HG03558 (cell line): Measurements from ENCODE around the gene SPAG17.

Experiments used
- ATAC-seq: cut with Tn5 transposase; IDR thresholded peaks from one replicate; pipeline ENCODE4 v1.9.1; 2021; ENCODE audit warnings: moderate number of reproducible peaks; ENCODE audit not compliant: unreplicated experiment; ENCODE audit errors: extremely low read depth

Gene SPAG17

DNA sequence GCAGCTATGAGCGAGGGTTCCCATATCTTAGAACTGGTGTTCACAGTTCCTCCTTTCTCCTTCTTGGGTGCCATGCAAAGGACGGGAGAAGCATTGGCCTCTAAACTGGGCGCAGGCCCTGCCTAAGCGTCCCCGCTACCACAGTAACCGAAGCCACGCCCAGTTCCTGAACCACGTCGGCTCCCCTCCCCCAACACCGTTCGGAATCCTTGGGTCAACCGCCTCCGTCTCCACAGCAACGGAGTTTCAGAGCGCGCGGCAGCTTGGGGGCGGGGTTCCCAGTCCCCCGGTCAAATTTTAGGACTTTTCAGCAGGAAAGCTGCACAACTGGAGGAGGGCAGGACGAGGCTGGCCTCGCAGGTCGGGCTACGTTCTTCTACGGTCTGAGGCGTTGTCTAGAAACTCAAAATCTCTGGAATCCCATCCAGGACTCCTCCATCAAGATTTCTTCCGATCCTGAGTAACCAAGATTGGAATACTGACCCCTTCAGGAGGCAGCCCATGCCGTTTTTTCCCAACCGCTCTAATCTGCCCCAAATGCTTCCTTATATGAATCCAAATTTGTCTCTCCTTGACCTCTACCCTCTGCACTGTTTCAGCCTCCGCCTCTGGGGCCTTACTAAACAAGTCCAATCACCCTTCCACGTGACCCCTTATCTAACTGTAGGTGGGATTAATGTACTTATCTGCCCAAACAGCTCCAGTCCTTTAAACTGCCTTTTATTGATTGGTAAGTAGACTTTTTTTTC, at the start of gene SPAG17:
Gene SPAG17 (minus strand): TSS at position 145 of the 749 bp plus-strand sequence. CDS start 71 bp downstream, at position 74.
- ATAC-seq = no peak

DNA sequence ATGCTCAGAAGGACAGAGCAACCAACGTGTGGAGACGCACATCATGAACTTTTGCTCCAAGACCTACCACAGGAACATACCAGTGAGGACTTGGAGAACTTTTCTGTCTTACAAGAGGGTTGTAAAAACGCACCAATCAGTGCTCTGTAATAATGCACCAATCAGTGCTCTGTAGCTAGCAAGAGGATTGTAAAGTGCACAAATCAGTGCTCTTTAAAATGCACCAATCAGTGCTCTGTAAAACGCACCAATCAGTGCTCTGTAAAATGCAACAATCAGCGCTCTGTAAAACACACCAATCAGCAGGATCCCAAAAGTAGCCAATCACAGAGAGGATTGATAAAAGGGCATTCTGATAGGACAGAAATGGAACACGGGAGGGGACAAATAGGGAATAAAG, 40.4 kb upstream of the SPAG17 start:
- no peak for ATAC-seq

DNA sequence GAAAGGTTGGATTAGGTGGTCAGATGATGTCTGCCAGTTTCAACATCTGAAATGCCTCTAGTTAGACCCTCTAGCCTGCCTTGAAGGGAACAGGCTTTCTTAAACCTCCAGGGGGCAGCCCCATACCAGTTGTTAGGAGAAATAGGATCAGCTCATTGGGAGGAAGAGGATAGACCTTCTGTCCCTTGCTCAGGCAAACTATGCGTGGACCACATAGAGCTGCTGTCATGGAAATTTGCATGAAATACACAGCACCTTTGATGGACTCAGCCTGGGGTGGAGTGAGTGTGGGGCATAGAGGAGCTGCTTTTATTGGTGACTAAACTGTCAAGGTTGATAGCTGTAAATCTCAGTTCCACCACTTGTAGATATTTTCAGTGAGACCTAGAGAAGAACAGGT, 38.4 kb upstream of the SPAG17 start:
- ATAC-seq = no peak

DNA sequence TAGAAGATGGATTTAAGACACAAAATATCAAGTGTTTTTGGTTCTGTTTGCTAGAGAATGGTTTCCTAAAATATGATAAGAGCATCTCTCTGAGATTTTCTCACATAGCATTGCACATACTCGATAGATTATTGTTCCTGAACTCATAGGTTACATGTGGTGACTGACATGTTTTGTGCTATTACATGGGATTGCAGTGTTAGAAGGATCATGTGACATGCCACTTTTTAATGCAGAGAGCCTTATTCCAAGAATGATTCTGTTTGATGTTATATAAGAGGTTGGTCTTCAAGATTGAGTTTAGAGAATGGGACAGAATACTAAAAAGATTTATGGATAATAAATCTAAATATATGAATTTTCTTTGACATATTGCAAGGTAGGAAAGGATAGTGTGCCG, 34.4 kb upstream of the SPAG17 start:
- no peak for ATAC-seq

DNA sequence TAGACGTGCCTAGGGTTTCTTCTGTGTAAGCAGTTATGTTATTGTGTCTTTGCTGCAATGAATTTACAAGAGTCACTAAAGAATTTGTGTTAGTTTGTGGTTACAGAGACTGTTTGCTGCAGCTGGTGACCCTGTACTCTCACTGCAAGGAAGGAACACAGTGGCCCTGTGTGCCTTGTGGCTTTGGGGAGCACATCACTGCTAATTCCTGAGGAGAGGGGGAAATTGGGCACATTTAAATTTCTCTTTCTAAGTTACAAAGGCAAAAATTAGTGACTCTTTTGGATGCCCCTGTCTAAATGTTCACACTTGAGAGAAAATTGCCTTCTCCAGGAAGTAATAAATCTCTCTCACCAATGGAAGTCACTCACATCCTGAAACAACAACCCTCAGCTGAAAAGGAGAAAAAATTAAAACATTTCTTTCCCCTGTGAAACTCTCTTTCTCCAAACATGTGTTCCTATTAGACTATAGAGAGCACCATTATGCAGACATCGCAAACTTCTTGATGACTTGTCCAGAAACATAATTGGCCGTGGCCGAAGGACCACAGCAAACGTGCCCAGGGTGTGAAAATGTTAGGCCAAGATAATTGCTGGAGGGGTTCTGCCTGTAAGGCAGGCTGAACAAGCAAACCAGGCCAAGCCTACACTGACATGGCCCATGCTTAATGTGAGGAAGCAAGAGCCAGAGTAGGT, 32.3 kb upstream of the SPAG17 start:
- ATAC-seq = no peak

DNA sequence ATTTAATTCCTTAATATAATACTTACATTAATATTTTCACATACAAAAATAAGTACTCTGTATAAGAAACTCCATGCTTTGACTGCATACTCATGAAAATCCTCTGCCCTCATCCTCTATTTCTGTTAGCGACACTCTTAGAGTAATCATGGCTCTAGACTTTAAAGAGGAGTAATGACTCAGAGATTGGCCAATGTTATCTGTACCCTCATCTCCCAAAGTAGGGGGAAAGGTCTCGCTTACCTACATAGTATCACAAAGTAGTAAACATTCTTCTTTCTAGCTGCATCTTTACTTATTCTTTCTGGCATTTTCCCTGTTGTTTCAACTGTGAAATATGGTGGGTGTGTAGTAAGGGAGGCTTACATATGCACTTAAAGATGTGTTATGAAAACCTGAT, 29.8 kb upstream of the SPAG17 start:
- no peak for ATAC-seq

DNA sequence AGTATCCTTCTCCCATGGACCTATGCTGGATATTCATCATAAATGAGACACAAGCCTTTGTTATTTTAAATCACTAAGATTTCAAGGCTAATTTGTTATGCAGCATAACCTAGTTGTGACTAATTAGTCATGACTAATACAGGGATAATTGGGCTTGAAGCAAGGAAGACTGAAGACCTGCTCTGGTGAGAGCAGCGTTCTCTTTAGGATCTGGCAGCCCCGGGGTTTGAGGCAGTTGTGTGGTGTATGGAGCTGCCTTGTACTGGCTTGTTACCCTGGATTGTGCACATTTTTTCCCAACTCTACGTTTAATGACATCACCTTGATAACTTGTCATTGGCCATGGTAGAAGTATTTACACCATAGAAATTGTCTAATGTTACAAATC, 25.7 kb upstream of the SPAG17 start:
- ATAC-seq = no peak

DNA sequence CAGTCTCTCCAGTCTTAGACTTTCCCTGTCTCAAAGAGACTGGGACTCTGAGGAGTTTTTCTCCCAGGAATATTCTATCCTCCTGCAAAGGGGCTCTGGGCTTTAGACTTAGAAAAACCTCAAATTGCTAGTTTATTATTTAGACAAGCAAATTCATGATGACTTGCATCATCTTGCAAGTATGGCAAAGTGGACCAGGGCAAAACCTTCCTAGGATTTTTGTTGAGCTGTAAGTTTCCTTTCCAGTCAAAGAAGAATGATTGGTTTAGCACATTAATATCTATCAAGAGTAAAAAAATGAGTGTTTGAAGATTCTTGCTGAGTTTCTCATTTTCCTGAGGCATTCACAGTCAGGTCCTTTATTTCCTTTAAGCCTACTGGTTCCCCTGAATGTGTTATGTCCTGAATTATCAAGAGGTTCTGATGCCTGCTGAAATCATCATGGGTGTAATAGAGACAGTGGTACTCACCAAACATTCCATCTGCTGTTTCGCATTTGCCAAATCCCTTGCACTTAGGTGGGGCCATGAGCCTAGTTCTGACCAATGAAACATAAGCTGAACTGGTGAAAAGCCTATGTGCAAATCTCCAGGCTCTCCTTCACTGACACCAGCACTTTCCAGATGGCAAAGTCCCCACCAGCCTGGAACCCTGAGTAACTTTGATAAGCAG, 25.2 kb upstream of the SPAG17 start:
- ATAC-seq = no peak

DNA sequence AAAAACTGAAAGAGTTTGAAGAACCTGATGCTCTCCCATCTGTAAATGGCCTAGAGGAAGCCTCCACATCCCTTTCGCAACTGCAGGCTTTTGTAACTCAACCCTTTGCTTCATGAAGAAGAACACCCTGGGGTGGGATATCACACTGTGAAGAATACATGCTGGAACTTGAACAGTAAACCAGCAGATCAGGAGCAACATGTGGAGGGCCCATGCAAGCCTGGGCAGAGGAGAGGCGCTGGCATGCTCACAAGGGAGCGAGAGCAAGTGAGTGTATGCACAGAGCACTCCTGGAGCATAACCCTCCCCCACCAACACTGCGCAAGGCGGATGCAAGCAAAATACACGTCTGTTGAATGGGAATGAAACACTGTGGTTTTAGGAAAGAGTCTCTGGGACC, 24.6 kb upstream of the SPAG17 start:
- ATAC-seq = no peak

DNA sequence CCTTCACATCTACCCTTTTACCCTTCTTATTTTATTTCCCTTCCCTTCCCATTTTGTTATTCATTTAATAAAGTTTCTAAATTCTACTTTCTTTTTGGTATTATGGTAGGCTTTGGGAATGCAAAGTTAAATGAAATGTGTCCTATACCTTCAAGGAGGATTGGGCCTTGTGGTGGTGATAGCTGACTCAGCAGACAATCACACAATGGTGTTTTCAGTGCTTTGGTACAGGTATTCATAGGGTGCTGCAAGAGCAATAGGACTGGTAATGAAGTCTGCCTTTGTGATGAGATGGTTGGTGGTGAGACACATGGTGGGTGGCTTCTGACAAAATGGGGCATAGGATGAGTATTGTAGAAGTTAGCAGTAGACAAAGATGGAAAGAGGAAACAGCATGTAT, 21.9 kb upstream of the SPAG17 start:
- ATAC-seq = no peak

DNA sequence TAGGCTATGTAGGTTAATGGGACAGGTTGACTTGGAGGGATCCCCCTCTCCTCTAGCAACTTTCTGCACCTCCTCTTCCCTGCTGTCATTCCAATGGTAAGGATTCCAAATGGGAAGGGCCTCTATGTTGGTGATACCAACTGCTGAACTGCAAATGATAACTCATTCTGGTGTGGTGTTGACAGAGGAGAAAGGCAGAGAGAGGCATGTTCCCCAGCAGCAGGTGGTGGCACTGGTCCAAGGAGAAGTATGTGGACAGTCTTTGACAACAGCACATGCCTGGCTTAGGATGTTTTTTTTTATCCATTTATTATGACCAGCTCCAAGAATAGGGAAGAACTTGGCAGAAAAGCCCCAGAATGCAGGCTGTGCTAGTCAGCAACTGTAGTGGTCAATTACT, 19.6 kb upstream of the SPAG17 start:
- no peak for ATAC-seq

DNA sequence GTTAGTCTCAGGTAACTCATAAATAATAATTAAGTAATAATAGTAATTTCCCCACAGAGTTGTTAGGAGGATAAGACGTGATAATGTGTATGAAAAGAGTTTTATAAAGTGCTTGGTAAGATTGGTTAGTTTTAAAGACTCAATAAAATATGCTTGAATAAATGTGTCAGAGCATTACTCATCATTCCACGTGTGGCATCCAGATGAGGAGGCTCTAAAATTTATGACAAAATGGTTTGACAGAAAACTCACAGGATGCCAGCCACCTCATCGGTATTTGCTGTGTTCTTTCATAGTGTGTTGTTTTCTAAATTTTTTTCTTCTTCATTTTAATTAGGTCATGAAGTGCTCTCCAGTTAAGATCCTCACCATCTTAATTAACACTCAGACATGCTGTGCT, 19.1 kb upstream of the SPAG17 start:
- no peak for ATAC-seq

DNA sequence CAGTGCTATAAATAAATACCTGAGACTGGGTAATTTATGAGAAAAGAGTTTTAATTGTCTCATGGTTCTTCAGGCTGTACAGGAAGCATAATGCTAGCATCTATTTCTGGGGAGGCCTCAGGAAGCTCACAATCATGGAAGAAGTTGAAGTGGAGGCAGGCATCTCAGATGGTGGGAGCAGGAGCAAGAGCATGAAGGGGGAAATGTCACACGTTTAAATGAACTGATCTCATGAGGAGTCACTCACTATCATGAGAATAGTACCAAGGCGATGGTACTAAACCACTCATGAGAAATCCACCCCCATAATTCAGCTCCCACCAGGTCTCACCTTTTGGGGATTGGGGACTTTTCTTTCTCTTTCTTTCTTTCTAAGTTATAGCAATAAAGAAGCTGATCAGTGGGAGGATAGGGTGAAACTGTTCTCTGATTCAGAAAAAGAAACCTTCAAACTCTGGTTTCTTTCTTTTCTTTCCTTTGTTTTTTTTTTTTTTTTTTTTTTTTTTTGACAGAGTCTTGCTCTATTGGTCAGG, 17.1 kb upstream of the SPAG17 start:
- ATAC-seq = no peak

DNA sequence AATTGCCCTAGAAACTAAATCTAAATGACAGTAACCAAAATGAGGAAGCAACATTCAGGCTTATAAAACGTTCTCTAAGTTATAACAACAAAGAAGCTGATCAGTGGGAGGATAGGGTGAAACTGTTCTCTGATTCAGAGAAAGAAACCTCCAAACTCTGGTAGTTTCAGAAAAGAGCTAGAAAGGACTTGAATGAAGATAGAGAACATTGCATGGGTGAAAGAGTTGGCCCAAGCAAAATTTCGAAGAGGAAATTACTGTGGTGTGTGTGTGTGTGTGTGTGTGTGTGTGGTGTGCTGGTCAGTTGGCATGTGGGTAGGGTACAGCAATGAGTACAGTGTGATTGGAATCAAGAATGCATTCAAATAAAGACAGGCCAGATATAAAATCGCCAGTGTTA, 16.5 kb upstream of the SPAG17 start:
- ATAC-seq = no peak

DNA sequence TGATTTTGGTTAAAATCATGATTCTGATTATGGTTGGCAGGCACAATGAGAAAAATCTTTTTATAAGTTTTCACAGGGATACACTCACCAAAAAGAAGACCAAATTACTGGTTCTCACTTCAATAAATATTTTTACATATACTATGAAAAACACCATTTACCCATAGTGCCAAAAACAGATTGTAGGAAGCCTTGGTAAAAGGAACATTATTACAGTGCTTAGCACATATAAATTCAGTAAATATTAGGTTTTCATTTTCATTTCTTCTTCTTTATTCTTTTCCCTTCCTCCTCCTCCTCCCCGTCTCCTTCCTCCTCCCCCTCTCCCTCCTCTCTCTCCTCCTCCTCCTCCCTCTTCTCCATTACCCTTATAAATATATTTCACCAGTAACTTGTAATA, 15.8 kb upstream of the SPAG17 start:
- ATAC-seq = no peak

DNA sequence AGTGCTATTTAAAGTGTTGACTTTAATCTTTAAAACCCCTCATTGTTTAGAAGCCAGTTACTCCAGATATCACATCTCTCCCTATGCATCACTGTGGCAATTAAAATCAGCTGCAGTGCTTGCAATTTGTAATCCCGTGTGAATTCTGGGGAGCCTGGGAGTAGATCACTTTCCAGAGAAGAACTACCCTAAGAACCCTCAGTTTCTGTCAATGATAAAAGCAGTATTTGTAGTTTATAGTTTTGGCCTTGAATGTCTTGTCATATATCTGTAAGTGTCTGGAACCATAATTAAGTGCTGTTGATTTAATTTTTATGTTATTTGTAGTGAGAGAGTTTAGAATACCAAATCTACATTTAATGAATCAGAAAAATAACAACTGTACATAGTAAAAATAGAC, 5.5 kb upstream of the SPAG17 start:
- ATAC-seq = no peak

DNA sequence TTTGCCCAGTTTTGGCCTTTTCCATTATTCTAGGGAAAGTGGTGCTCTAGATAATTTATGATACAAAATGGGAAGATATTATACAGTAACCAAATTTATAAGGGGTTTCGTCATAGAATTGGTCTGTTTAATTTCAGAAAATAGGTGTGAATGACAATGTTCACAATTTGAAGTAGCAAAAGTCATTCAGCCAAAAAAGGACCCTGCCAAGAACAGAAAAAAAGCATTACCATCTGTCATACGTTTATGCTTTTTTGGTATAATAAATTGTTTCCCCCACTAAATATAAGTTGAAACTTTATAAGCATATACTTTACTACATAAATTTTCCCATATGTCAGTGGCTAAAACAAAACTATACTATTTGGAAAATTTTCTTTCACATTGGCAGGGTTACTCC, 4.5 kb upstream of the SPAG17 start:
- no peak for ATAC-seq

DNA sequence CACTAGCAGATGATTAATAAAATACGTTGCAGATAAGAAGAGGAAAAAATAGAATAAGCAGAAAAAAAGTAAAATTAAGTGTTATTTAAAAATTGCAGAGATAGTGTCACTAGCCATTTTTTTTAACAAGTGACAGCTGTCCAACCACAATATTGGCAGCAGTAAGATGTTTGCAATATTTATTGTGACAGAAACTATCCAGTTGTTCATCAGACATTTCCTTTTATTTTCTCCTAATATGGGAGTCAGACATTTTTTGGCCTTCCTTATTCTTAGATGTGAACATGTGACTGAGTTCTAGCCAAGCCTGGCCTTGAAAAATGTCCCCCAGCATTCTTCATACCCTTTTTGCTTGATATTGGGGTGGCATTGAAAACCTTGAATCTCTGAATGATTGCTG, 3.4 kb upstream of the SPAG17 start:
- ATAC-seq = no peak

DNA sequence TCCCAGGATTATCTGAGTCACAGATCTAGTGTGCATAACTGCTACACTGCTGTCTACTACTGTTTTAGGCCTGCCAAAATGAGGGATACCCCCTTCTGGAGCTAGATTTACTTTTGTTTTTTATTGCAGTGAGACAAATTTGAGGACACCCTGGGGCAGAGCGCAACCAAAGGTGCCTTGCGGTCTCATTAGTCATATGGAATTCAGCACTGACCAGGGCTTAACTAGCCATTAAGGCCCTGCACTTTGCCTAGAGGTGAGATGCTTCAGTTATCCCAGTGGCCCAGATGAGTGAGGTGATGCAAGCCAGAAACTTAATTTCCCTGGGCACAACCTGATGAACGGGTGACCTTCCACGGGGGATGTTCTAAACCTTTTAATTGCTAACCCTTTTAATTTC, 998 bp upstream of the SPAG17 start:
- no peak for ATAC-seq

DNA sequence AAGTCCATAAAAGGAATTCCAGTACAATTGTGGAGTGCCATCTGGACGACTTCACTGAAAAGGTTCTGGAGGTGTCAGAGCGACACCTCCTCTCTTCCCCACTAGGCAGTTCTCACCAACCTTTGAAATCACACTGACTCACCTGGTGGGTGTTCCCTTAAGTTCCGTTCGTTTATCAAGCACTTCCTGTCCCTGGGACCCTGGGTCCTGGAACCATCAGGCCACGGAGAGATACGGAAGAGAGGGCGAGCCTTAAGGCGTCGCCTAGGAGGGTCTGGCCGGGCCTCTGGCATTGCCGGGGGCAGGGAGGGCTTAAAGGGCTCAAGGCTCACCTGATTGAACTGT, 317 bp downstream of the SPAG17 start:
- no peak for ATAC-seq

DNA sequence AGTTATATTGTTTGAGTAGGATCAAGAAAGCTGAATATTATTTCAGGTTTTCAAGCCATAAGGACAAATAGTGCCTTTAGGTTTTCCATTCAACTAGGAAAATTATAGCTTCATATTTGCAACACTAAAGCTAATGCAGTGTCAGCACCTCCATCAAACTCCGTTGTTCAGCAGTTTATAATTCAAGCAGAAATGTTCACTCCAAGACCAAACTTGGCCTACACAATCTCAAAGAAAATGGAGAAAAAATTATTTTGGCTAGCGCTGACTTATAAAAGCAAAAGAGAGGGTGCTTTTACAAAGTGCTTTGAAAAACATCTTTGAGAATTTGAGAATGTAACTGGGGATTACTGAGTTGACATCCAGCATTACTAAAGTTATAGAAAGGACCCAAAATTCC, 1.4 kb downstream of the SPAG17 start:
- no peak for ATAC-seq
